ENCODE results near the gene THSD8. TPM values are rescaled to one million over a fixed set of nuclear protein-coding genes. Genes with fewer than 3 reads are reported as not detected.

THSD8 gene
- total RNA-seq, 1 donor from 2014 or later, result 2.8 TPM

GRCh38 chr19:12763100-12763499 lies 38.8 kb upstream of the THSD8 start:
- H3K27ac ChIP-seq, result no peak overlapping the region
- peaks cover 10% of the 10 kb centered on the region for H3K36me3 ChIP-seq
- peaks cover 8% of the 10 kb centered on the region for H3K4me1 ChIP-seq
- ATAC-seq, result no peak
- H3K4me3 ChIP-seq, result no peak overlapping the region
- intact Hi-C loops (cut with DNase I), result no loop called here
- H3K9me3 ChIP-seq, result no peaks in the 10 kb centered on the region
- no peaks in the 10 kb centered on the region for H3K27me3 ChIP-seq
- DNase-seq, result no peak
- TF ChIP-seq, protein P1, sequence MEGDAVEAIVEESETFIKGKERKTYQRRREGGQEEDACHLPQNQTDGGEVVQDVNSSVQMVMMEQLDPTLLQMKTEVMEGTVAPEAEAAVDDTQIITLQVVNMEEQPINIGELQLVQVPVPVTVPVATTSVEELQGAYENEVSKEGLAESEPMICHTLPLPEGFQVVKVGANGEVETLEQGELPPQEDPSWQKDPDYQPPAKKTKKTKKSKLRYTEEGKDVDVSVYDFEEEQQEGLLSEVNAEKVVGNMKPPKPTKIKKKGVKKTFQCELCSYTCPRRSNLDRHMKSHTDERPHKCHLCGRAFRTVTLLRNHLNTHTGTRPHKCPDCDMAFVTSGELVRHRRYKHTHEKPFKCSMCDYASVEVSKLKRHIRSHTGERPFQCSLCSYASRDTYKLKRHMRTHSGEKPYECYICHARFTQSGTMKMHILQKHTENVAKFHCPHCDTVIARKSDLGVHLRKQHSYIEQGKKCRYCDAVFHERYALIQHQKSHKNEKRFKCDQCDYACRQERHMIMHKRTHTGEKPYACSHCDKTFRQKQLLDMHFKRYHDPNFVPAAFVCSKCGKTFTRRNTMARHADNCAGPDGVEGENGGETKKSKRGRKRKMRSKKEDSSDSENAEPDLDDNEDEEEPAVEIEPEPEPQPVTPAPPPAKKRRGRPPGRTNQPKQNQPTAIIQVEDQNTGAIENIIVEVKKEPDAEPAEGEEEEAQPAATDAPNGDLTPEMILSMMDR (IDR thresholded peaks at IDR 0.05), result no peak

- ATAC-seq (no peak), DNase-seq (no peak)
- H3K4me1 ChIP-seq, result peaks cover 8% of the 10 kb centered on the region
- no peaks in the 10 kb centered on the region for H3K9me3 ChIP-seq
- H3K27me3 ChIP-seq, result no peaks in the 10 kb centered on the region
- intact Hi-C loops (cut with DNase I), result loop anchor here (5.0 kb wide), 1 partner anchor 83 kb away; no protein-coding TSS in a partner anchor
- H3K36me3 ChIP-seq, result peaks cover 10% of the 10 kb centered on the region
- no peak overlapping the region for H3K4me3 ChIP-seq
- TF ChIP-seq, protein P1 (IDR thresholded peaks at IDR 0.05), result no peak
- no peak overlapping the region for H3K27ac ChIP-seq
Measured at GRCh38 chr19:12764698-12765097, 37.2 kb upstream of the THSD8 start.

- Histone ChIP-seq H3K4me1 (peaks cover 8% of the 10 kb centered on the region), H3K4me3 (peak overlapping the region; percentile 53), H3K36me3 (peaks cover 10% of the 10 kb centered on the region), H3K27ac (peak overlapping the region; percentile 42), H3K9me3 (no peaks in the 10 kb centered on the region), H3K27me3 (no peaks in the 10 kb centered on the region)
- DNase-seq (peak; percentile 94), ATAC-seq (peak; percentile 93)
- intact Hi-C loops (cut with DNase I), result loop anchor here (5.0 kb wide), 1 partner anchor 81 kb away; no protein-coding TSS in a partner anchor
- TF ChIP-seq, protein P1 (IDR thresholded peaks at IDR 0.05), result peak; percentile 93
Measured at GRCh38 chr19:12766051-12766521, 35.8 kb upstream of the THSD8 start.

DNA sequence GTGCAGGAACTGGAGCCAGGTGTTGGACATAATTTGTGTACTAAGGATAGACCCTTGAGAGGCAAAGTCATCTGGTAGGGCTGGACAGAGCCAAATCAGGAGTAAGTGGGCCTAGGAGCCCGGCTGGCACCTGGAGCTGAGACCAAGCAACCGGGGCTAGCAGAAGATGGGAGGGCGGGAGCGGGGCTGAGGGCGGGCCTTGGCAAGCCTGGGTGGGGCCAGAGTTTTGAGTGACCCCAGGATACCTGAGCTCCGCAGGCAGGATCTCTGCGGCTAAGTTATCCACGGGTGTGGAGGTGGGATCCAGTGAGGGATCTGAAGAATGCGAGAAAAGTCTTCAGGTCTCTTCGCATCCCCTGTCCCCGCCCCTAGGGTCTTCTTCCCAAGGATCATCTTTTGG lies 34.7 kb upstream of the THSD8 start:
- Histone ChIP-seq H3K4me3 (no peak overlapping the region), H3K4me1 (peaks cover 8% of the 10 kb centered on the region), H3K36me3 (peaks cover 10% of the 10 kb centered on the region), H3K9me3 (no peaks in the 10 kb centered on the region), H3K27me3 (no peaks in the 10 kb centered on the region), H3K27ac (no peak overlapping the region)
- TF ChIP-seq, protein P1 (IDR thresholded peaks at IDR 0.05), result no peak
- intact Hi-C loops (cut with DNase I), result loop anchor here (5.0 kb wide), 1 partner anchor 80 kb away; no protein-coding TSS in a partner anchor
- DNase-seq (no peak), ATAC-seq (no peak)

DNA sequence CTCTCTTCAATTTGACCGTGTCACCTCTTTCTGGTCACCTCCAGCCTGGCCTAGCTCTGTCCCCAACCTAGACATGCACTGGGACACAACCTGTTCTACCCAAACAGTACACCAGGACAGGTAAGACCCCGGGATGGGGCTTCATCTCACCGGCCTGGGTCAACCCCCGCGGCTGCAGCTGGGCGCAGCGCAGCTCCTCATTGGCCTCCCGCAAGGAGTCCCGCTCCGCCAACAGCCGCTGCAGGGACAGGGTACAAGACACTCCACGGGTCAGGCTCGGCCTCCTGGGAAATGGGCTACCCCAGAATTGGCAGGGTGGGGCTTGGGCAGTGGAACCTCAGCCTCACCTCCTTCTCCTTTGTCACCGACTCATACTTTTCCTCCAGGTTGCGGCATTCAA lies 34.2 kb upstream of the THSD8 start:
- Histone ChIP-seq H3K27ac (no peak overlapping the region), H3K9me3 (no peaks in the 10 kb centered on the region), H3K27me3 (no peaks in the 10 kb centered on the region), H3K36me3 (peaks cover 7% of the 10 kb centered on the region), H3K4me3 (no peak overlapping the region), H3K4me1 (peaks cover 8% of the 10 kb centered on the region)
- no peak for DNase-seq
- TF ChIP-seq, protein P1 (IDR thresholded peaks at IDR 0.05), result no peak
- no peak for ATAC-seq
- intact Hi-C loops (cut with DNase I), result loop anchor here (5.0 kb wide), 1 partner anchor 80 kb away; no protein-coding TSS in a partner anchor

All from upper lobe of right lung (tissue), 1 donor.